GM12892 (cell line): ENCODE measurements around the gene C1orf122.

Source experiments
- DNase-seq: peaks from one replicate; pipeline ENCODE4 v3.0.0; 2011; ENCODE audit not compliant: insufficient read length
- FAIRE-seq: peaks from 2 replicates; lab custom pipeline; 2011; peaks lifted over from hg19 to GRCh38; lab: Jason Lieb, UNC
- POLR2A ChIP-seq: IDR thresholded peaks from 2 replicates; pipeline ENCODE4 v1.6.1; 2011; ENCODE audit warnings: low read depth, low read length, control low read depth
- POLR2AphosphoS5 ChIP-seq: IDR thresholded peaks from 2 replicates; pipeline ENCODE4 v1.6.1; 2011; ENCODE audit warnings: low read depth, low read length, control low read depth
- TAF1 ChIP-seq: IDR thresholded peaks from 2 replicates; pipeline ENCODE4 v1.6.1; 2011; ENCODE audit warnings: low read depth, mild to moderate bottlenecking, control low read depth, low read length, borderline replicate concordance

Gene C1orf122

DNA sequence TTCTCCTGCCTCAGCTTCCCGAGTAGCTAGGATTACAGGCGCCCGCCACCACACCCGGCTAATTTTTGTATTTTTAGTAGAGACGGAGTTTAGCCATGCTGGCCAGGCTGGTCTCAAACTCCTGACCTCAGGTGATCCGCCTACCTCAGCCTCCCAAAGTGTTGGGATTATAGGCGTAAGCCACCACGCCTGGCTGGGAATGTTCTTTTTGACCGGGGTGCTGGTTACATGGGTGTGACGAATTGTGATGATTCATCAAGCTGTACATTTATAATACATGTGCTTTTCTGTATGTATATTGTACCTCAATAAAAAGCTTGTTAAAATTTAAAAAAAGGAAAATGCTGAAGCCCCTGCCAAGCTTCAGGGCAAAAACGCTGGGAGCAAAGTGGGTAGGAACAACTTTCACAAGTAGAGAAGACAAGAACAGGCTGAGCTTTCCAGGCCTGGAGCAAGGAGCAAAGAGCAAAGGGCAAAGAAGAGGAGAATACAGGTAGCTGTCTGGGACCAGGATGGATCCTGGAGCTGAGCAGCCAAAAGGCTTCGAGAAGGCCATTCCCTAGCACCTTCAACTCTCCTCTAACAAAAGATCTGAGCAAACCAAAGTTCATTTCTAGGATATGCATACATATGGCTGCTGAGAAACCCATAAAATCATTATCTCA lies 21.0 kb downstream of the C1orf122 start:
- no peak for FAIRE-seq
- no peak for DNase-seq
- TF ChIP-seq POLR2AphosphoS5, result no peak
- no peak for TF ChIP-seq POLR2A
- TF ChIP-seq TAF1, result no peak

DNA sequence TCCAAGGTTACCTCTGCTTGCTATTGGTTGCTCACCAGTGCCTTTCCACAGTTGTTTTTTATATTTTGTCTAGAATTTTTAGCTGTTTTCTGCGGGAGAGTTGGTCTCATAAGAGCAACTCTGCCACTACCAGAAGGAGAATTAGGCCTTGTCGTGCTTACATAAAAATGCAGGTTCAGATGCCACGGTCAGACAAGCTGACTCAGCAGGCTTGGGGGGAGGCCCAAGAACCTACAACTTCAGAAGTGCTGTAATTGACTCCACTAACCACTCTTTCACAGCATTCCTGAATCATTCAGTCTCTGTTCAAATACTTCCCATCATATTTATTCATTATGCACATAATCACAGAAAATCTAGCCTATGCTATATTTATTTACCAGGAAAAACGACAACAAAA lies 23.5 kb downstream of the C1orf122 start:
- TF ChIP-seq TAF1, result no peak
- no peak for TF ChIP-seq POLR2A
- TF ChIP-seq POLR2AphosphoS5, result no peak
- FAIRE-seq (peak; percentile 82), DNase-seq (no peak)

DNA sequence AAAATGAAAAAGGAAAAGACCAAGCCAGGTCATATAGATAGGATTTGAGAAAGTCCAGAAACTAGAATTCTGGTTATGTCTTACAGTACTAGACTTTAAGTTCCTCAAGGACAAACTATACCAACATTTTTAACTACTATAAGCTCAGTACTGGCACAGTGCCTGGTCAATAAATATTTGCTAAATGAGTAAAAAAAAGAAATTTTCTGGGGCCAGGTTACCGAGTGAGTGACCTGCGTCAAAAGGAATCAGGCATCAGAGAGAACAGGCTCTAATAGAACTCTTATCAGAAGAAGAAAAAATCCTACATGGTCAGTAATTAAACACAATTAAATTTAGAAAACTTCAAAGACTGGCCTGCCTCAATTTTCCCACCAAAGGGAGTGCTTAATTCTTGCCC lies 24.2 kb downstream of the C1orf122 start:
- no peak for FAIRE-seq
- TF ChIP-seq POLR2A, result no peak
- no peak for TF ChIP-seq TAF1
- no peak for TF ChIP-seq POLR2AphosphoS5
- no peak for DNase-seq

DNA sequence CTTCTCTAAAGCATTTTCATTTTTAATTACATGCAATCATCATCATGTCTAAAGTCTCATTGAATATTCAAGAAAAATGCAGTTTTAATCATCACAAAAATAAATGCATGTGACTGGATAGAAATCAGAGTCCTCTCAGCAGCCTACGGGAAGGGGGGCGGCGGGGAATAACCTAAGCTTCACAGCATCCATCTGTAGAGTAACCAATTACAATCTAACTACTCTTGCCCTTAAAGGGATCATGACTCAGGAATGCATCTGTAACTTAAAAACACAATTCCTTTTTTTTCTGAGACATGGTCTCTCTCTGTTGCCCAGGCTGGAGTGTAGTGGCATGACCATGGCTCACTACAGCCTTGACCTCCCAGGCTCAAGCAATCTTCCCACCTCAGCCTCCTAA lies 29.2 kb downstream of the C1orf122 start:
- FAIRE-seq, result no peak
- TF ChIP-seq POLR2A (no peak), TAF1 (no peak), POLR2AphosphoS5 (no peak)
- DNase-seq, result no peak

DNA sequence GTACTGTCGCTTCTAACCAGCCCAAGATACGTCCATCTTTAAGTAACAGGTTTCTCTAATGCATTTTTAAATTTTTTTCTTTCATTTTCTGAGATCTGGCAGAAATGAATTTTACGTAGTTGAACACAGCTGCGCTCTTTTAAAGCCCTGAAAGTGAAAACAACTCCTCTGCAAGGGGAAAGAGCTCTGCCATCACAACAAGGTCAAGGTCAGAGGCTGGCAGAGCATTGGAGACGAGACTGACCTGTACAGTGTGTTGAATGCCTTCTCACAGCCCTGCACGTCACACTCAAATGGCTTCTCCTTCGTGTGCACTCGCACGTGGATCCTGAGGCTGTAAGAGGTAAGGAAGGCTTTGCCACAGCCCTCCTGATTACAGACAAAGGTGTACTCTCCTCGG lies 32.1 kb downstream of the C1orf122 start:
- no peak for DNase-seq
- FAIRE-seq, result no peak
- TF ChIP-seq TAF1, result no peak

DNA sequence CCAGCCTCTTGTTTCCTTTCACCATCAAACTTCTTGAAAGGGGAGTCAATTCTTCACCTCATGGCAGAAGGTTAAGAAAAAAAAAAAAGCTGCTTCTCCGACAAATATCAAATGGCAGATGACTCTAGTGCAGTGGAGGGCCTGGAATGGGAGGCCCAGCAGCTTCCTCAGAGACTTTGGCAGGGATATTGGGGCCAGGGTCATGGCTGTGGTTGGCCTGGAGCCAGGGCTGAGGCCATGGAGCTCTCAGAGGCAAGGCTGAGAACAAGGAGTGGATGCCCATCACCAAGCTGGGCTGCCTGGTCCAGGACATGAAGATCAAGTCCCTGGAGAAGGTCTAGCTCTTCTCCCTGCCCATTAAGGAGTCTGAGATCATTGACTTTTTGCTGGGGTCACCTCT lies 33.1 kb downstream of the C1orf122 start:
- TF ChIP-seq POLR2AphosphoS5, result no peak
- DNase-seq (no peak), FAIRE-seq (no peak)

DNA sequence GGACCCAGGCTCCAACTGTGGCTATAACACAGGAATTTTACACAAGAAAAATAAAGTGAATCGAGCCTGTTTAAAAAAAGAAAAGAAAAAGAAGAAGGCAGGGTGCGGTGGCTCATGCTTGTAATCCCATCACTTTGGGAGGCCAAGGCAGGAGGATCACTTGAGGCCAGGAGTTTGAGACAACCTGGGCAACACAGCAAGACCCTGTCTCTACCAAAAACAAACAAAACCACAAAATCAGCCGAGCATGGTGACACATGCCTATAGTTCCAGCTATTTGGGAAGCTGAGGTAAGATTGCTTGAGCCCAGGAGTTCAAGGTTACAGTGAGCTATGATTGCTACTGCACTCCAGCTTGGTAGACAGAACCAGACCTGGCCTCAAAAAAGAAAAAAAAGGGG lies 34.1 kb downstream of the C1orf122 start:
- TF ChIP-seq POLR2A, result no peak
- TF ChIP-seq TAF1, result no peak
- TF ChIP-seq POLR2AphosphoS5, result no peak
- no peak for DNase-seq

DNA sequence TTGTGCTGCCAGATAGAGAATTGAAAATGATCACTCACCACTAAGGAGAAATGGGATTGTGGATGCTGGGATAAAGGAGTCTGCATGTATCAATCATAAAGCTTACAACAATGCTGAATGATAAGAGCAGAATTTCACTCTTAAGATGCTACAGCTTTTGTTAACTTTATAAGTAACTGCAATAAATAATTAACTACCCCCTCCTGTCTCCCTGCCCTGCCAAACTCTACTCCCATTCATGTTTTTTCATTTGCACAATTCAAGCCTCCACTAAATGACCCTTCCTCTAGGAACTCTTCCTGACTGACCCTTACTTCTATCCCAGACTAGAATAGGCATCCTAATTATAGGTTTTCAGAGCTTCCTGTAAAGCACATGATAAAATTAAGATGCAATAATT lies 36.9 kb downstream of the C1orf122 start:
- no peak for DNase-seq
- no peak for FAIRE-seq
- TF ChIP-seq POLR2A (no peak), POLR2AphosphoS5 (no peak), TAF1 (no peak)

More for the DNA sequence above, 34.1 kb downstream of the C1orf122 start:
- FAIRE-seq, result no peak

DNA sequence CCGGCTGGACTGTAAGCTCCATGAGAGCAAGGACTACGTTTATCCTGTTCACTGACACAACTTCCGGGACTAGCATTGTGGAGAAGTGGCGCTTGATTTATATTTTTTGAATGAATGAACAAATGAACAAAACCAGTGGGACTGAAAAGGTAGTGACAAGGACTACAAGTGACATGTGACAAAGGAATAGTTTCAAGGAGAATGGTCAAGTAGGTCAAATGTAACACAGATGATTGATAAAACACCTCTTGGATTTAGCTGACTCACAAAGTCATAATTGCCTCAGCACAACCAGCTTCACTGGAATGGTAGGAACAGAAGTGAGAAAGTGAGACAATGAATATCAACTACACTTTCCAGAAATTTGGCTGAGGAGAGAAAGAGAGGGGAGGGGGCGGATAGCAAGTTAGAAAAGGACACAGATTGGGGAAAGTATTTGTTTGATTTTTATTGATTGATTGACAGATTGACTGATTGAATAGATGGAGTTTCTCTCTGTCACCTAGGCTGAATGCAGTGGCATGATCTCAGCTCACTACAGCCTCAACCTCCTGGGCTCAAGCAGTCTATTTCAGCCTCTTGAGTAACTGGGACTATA lies 37.6 kb downstream of the C1orf122 start:
- DNase-seq (no peak), FAIRE-seq (no peak)
- no peak for TF ChIP-seq POLR2AphosphoS5

DNA sequence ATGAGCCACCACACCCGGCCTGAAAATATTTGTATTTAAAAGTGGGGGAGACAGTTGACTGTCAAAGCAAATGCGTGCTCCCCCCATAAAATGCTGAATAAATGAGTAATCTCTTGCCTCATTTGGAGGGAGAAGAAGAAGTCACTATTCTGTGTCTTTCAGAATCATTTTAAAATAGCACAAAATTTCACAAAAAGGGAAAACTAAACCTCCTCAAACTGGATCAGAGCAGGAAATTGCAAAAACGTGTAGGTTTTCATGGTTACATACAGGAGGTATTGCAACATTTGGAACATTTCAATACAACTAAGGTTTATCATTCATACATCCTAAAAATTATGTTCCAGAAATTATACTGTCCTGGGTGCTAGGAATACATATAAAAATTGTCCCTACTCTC lies 38.2 kb downstream of the C1orf122 start:
- TF ChIP-seq POLR2A (no peak), TAF1 (no peak), POLR2AphosphoS5 (no peak)
- DNase-seq (no peak), FAIRE-seq (no peak)

DNA sequence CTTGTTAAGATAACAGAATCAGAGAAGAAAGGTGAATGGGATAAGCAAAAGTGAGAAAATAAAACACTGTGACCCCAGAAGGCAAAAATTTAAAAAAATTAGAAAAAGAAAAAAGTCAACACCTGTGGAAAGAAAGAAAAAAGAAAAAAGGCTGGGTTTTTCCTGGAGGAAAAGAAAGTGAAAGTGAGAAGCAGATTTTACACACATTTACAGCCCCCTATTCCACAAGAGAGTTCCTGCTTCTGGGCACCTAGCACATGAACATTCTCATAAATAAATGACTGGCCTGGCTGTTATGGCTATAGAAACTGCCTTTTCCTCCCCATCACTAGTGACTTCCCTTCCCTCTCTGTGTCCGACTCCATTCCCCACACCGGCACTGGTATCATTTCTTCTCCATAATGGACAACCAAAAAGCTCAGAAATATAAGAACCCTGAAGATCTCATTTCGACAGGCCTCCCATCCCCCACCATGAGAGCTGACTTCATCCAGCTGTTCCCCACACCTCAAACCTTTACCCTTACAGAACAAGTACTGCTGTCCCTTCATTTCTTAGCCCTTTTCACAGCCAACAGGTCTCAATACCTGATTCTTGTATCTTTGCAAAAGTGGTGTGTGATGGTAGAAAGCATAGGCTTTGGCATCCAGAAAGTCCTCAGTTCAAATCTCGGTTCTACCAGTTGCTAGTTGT lies 39.2 kb downstream of the C1orf122 start:
- peak; percentile 42 for FAIRE-seq
- DNase-seq, result no peak
- no peak for TF ChIP-seq POLR2AphosphoS5
- no peak for TF ChIP-seq POLR2A
- no peak for TF ChIP-seq TAF1

DNA sequence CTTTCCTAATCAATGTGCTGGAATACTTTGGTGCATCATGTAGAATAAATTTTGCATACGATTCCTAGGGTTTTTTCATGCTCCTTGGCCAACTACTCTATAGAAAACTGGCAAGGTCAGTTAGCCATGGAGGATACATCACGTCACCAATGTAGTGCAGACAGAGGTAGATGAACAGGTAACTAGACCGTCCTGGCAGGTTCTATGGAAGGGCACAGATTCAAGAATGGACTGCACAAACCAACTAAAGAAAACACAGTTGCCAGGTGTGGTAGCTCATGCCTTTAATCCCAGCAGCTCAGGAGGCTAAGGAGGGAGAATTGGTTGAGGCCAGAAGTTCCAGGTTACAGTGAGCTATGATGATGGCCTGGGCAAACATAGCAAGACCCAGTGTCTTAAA lies 41.9 kb downstream of the C1orf122 start:
- FAIRE-seq (no peak), DNase-seq (no peak)
- TF ChIP-seq POLR2A (no peak), POLR2AphosphoS5 (no peak), TAF1 (no peak)
